Measurements from ENCODE around the gene MED15. TPM values are rescaled to one million over a fixed set of nuclear protein-coding genes. Genes with fewer than 3 reads are reported as not detected.

Gene MED15
- polyA plus RNA-seq, 2 of the 4 experiments (the other 2 are of a cell fraction), result 10.7 to 29.7 TPM

DNA sequence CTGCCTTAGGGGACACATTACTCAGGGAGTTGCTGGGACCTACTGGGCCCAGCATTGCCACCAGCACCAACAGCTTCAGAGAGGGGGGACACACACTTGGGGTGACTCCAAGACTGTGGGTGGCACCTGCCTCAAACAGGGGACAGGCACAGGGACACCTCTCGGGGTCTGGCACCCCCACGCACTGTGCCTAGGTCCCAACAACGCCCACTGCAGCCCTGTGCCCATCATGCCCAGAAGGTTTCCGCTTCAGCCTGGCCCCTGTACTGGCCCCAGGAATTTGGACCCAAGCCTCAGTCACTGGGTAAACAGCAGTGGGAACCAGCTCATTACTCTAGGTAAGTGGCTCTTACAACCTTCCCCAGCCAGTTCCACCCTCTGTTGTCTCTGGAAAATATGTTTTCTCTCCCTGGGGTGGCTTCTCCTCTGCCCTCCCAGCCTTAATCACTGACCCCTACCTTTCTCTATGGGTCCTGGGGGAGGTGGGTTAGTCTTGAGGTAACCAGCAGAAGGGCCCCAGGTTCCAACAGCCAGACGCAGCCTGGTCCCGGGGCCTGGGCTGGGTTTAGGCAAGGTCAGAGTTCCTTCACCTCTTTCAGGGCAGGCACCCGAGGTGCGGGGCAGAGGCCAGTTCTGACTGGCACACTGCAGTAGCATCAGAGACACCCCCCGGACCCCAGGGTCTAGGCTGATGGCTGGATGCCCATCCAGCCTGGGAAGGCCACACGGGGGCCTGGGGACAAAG is 123.6 kb downstream of the MED15 start:
- 49% methylated on average over 9 of the region's 10 CpGs for WGBS (ENCODE audit: missing lambda C conversion rate)
- FAIRE-seq (no peak), ATAC-seq (no peak), DNase-seq (ENCODE audit: low read depth in 1 of 2, low spot score in 1 of 2) (no peak)
- H3K4me2 ChIP-seq, result no peak overlapping the region
- H3K27ac ChIP-seq, result no peak overlapping the region
- no peaks in the 10 kb centered on the region for H3K9me3 ChIP-seq
- no peak for TF ChIP-seq POLR2AphosphoS2 (conservative IDR thresholded peaks at IDR 0.05; ENCODE audit: low read length)
- no peak for TF ChIP-seq TP53 (CRISPR knock-in tag; IDR thresholded peaks at IDR 0.05)
- no peak for TF ChIP-seq ZFP36 (IDR thresholded peaks at IDR 0.05; ENCODE audit: borderline replicate concordance, partially characterized antibody)
- TF ChIP-seq JUNB (IDR thresholded peaks at IDR 0.05), result no peak
- TF ChIP-seq NR3C1 (IDR thresholded peaks at IDR 0.05), result no peak
- TF ChIP-seq, protein P1, sequence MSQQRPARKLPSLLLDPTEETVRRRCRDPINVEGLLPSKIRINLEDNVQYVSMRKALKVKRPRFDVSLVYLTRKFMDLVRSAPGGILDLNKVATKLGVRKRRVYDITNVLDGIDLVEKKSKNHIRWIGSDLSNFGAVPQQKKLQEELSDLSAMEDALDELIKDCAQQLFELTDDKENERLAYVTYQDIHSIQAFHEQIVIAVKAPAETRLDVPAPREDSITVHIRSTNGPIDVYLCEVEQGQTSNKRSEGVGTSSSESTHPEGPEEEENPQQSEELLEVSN (IDR thresholded peaks at IDR 0.05; ENCODE audit: borderline replicate concordance, low read depth), result no peak
- TF ChIP-seq RCOR1 (IDR thresholded peaks at IDR 0.05; ENCODE audit: low read depth, low read length), result no peak
- no peak for TF ChIP-seq RNF2 (IDR thresholded peaks at IDR 0.05; ENCODE audit: borderline replicate concordance, low read depth)
- no peak for TF ChIP-seq CBX2 (IDR thresholded peaks at IDR 0.05; ENCODE audit: borderline replicate concordance, low read depth)
- TF ChIP-seq CEBPB (IDR thresholded peaks at IDR 0.05), result no peak
- TF ChIP-seq, protein P2, sequence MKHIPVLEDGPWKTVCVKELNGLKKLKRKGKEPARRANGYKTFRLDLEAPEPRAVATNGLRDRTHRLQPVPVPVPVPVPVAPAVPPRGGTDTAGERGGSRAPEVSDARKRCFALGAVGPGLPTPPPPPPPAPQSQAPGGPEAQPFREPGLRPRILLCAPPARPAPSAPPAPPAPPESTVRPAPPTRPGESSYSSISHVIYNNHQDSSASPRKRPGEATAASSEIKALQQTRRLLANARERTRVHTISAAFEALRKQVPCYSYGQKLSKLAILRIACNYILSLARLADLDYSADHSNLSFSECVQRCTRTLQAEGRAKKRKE (CRISPR knock-in tag; IDR thresholded peaks at IDR 0.05; ENCODE audit: low read depth), result no peak
- TF ChIP-seq CBX8 (IDR thresholded peaks at IDR 0.05), result no peak
- TF ChIP-seq KDM5A (IDR thresholded peaks at IDR 0.05), result no peak
- TF ChIP-seq ZSCAN20 (CRISPR knock-in tag; IDR thresholded peaks at IDR 0.05), result no peak
- no peak for TF ChIP-seq RFX5 (IDR thresholded peaks at IDR 0.05)
- TF ChIP-seq, protein P3, sequence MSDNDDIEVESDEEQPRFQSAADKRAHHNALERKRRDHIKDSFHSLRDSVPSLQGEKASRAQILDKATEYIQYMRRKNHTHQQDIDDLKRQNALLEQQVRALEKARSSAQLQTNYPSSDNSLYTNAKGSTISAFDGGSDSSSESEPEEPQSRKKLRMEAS (IDR thresholded peaks at IDR 0.05), result no peak
- TF ChIP-seq MAFK (IDR thresholded peaks at IDR 0.05; ENCODE audit: partially characterized antibody), result no peak
- TF ChIP-seq, protein P4, sequence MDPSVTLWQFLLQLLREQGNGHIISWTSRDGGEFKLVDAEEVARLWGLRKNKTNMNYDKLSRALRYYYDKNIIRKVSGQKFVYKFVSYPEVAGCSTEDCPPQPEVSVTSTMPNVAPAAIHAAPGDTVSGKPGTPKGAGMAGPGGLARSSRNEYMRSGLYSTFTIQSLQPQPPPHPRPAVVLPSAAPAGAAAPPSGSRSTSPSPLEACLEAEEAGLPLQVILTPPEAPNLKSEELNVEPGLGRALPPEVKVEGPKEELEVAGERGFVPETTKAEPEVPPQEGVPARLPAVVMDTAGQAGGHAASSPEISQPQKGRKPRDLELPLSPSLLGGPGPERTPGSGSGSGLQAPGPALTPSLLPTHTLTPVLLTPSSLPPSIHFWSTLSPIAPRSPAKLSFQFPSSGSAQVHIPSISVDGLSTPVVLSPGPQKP (IDR thresholded peaks at IDR 0.05; ENCODE audit: low read depth, low read length), result no peak
- no peak for TF ChIP-seq POLR2A (IDR thresholded peaks at IDR 0.05; ENCODE audit: low read length)
- TF ChIP-seq BHLHE40 (IDR thresholded peaks at IDR 0.05; ENCODE audit: low read depth, low read length), result no peak
- ChIA-PET CTCF (interaction anchor here (1.7 kb wide), 1 partner anchor 11 kb away, joined by 6 read pairs; no protein-coding TSS in a partner anchor), POLR2A (no interaction called here)
- H3K4me1 ChIP-seq, result no peaks in the 10 kb centered on the region
- no peak overlapping the region for H3K4me3 ChIP-seq

DNA sequence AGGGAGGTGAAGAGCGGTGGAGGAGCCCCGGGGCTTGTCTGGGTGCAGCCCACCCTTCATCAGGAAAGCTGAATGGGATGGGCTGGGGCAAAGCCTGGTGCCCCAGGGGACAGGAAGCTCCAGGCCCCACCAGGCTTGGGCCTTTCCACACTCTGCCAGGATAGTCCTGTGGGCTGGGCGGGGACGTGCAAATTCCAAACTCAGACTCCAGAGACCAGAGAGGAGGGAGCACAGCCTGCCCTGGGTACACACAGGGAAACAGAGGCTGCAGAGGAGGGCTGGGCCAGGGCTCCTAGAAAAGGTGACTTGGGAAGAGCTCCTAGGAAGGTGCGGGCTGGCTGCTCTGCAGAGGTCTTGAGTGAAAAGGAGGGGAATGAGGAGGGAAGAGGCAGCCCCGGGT is 124.7 kb downstream of the MED15 start:
- no peak for TF ChIP-seq MAFK (IDR thresholded peaks at IDR 0.05; ENCODE audit: partially characterized antibody)
- TF ChIP-seq MYC (IDR thresholded peaks at IDR 0.05; ENCODE audit: borderline replicate concordance, low read length), result no peak
- TF ChIP-seq, protein P5, sequence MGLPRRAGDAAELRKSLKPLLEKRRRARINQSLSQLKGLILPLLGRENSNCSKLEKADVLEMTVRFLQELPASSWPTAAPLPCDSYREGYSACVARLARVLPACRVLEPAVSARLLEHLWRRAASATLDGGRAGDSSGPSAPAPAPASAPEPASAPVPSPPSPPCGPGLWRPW (IDR thresholded peaks at IDR 0.05), result no peak
- Histone ChIP-seq H3K4me1 (no peaks in the 10 kb centered on the region), H3K27ac (no peak overlapping the region), H3K9me3 (no peaks in the 10 kb centered on the region), H3K4me3 (no peak overlapping the region), H3K4me2 (no peak overlapping the region)
- POLR2A ChIA-PET, result no interaction called here
- 66% methylated on average over 5 of the region's 6 CpGs for WGBS (ENCODE audit: missing lambda C conversion rate)
- FAIRE-seq (no peak), ATAC-seq (no peak), DNase-seq (ENCODE audit: low read depth in 1 of 2, low spot score in 1 of 2) (no peak)
- CTCF ChIA-PET, result interaction anchor here (1.3 to 1.7 kb wide), 2 partner anchors 10 to 26 kb away, joined by 5 to 6 read pairs; no protein-coding TSS in a partner anchor

Data from A549 (cell line).